Loucy (cell line): ENCODE data around the gene IQSEC1.

Experiments
- H2AFZ ChIP-seq: fragments of 200-600 bp; sonication (generic); 2 replicates; pipeline ENCODE4 v1.6.0; 2016; ENCODE audit warnings: antibody characterized with exemption, mild to moderate bottlenecking, low read length, moderate library complexity
- H3F3A ChIP-seq: fragments of 200-600 bp; 2 replicates; pipeline ENCODE4 v1.6.0; 2016; ENCODE audit warnings: antibody characterized with exemption, low read depth, mild to moderate bottlenecking
- H3K27me3 ChIP-seq: fragments of 200-600 bp; sonication (generic); 2 replicates; pipeline ENCODE4 v1.6.1; 2014; ENCODE audit warnings: low read length, mild to moderate bottlenecking; ENCODE audit not compliant: insufficient read depth, poor library complexity, severe bottlenecking
- H3K36me3 ChIP-seq: fragments of 200-600 bp; sonication (generic); 2 replicates; pipeline ENCODE4 v1.6.1; 2016; ENCODE audit warnings: low read length; ENCODE audit not compliant: insufficient read depth
- H3K4me1 ChIP-seq: fragments of 200-600 bp; sonication (generic); 2 replicates; pipeline ENCODE4 v1.5.1; 2014; ENCODE audit warnings: low read length, mild to moderate bottlenecking; ENCODE audit not compliant: insufficient read depth, poor library complexity, severe bottlenecking
- H3K4me2 ChIP-seq: fragments of 200-600 bp; sonication (generic); 2 replicates; pipeline ENCODE4 v1.6.0; 2014; ENCODE audit warnings: antibody characterized with exemption, low read length, low read depth, mild to moderate bottlenecking; ENCODE audit not compliant: poor library complexity, severe bottlenecking
- H3K4me3 ChIP-seq: fragments of 200-600 bp; sonication (generic); 2 replicates; pipeline ENCODE4 v1.5.1; 2014; ENCODE audit warnings: low read length, mild to moderate bottlenecking, mixed read lengths; ENCODE audit not compliant: poor library complexity, severe bottlenecking
- H3K79me2 ChIP-seq: fragments of 200-600 bp; sonication (generic); 2 replicates; pipeline ENCODE4 v1.6.1; 2014; ENCODE audit warnings: low read length; ENCODE audit not compliant: insufficient read depth
- H3K9ac ChIP-seq: fragments of 200-600 bp; sonication (generic); 2 replicates; pipeline ENCODE4 v1.6.0; 2014; ENCODE audit warnings: mild to moderate bottlenecking, low read depth, low read length, moderate library complexity; ENCODE audit not compliant: poor library complexity, severe bottlenecking
- H3K9me2 ChIP-seq: fragments of 200-600 bp; sonication (generic); replicated peaks from 2 replicates; pipeline ENCODE4 v1.6.1; 2016; ENCODE audit warnings: low read depth, low read length, mixed read lengths
- H3K9me3 ChIP-seq: fragments of 200-600 bp; sonication (generic); 2 replicates; pipeline ENCODE4 v1.6.1; 2014; ENCODE audit warnings: mild to moderate bottlenecking, antibody characterized with exemption, low read length, low read depth; ENCODE audit not compliant: insufficient read depth
- H4K20me1 ChIP-seq: fragments of 200-600 bp; sonication (generic); 2 replicates; pipeline ENCODE4 v1.6.0; 2014; ENCODE audit warnings: antibody characterized with exemption, low read length, mild to moderate bottlenecking; ENCODE audit not compliant: insufficient read depth, poor library complexity, severe bottlenecking
- CTCF ChIP-seq: fragments of 200-600 bp; sonication (generic); conservative IDR thresholded peaks from 2 replicates; pipeline ENCODE4 v1.5.1; 2014; ENCODE audit warnings: mild to moderate bottlenecking, antibody characterized with exemption, low read length
- EZH2phosphoT487 ChIP-seq: fragments of 200-600 bp; IDR thresholded peaks from 2 replicates; pipeline ENCODE4 v1.6.1; 2018; ENCODE audit warnings: antibody characterized with exemption, mild to moderate bottlenecking, moderate library complexity, borderline replicate concordance

The IQSEC1 gene

GRCh38 chr3:12898290-12898964 is 174.8 kb downstream of the IQSEC1 start:
- TF ChIP-seq EZH2phosphoT487 (no peak), CTCF (no peak)
- Histone ChIP-seq H3K4me3 (no peak overlapping the region), H3F3A (peaks cover 3% of the 10 kb centered on the region; the same call in 1 of the 2 replicates), H3K4me1 (peaks cover 55% of the 10 kb centered on the region), H3K79me2 (no peaks in the 10 kb centered on the region), H3K27me3 (no peaks in the 10 kb centered on the region), H2AFZ (no peak overlapping the region), H4K20me1 (no peaks in the 10 kb centered on the region), H3K9ac (no peak overlapping the region), H3K9me3 (no peaks in the 10 kb centered on the region), H3K9me2 (no peaks in the 10 kb centered on the region), H3K4me2 (peak overlapping the region; percentile 20), H3K36me3 (peaks cover 17% of the 10 kb centered on the region; the same call in 1 of the 2 replicates)

DNA sequence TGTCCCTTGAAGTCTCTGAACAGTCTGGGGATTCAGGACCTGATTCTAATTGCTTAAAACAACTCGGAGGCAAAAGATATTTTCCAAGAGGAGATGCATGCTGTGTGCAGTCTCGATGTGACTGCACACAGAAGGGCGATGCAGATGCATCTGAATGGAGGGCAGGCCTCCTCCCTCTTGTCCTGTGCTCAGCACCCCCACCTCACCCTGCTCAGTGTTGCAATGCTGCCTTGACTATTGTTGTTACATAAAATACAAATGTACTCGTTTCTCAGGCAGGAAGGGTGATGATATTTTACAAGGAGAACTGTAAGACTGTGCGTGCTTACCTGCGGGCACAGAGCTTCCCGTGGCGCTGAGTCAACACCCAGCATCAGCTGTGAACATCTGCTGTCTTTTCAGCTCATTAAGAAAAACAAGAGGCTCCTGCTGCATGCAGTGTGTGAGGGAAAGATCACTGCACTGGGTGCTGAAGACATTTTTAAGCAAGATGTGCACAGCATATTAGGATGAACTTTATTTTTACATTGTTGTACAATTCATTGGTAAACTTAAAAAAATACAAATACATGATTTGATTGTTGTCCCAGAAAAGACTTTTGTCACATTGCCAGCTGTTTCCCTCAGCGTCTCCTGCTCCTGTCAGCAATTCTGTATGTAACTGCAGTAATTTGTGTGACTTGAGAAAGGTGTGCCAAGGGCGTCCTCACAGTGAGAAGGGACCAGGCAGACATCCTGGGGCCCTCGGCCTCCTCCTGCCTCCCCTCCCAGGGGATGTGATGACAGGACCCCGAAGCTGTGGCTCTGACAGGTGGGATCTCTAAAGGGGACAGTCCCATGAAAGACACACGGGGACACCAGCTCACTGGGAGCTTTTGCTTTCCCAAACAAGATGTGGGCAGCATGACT is 175.6 kb downstream of the IQSEC1 start:
- peaks cover 17% of the 10 kb centered on the region; the same call in 1 of the 2 replicates for H3K36me3 ChIP-seq
- no peak overlapping the region for H2AFZ ChIP-seq
- peak overlapping the region; percentile 55 for H3K4me2 ChIP-seq
- H3K79me2 ChIP-seq, result no peaks in the 10 kb centered on the region
- H3K27me3 ChIP-seq, result no peaks in the 10 kb centered on the region
- no peaks in the 10 kb centered on the region for H3K9me3 ChIP-seq
- H3K9me2 ChIP-seq, result no peaks in the 10 kb centered on the region
- peaks cover 3% of the 10 kb centered on the region; the same call in 1 of the 2 replicates for H3F3A ChIP-seq
- no peaks in the 10 kb centered on the region for H4K20me1 ChIP-seq
- peaks cover 47% of the 10 kb centered on the region for H3K4me1 ChIP-seq
- TF ChIP-seq CTCF (no peak), EZH2phosphoT487 (no peak)
- H3K4me3 ChIP-seq, result peak overlapping the region; percentile 12
- peak overlapping the region; percentile 31 for H3K9ac ChIP-seq

DNA sequence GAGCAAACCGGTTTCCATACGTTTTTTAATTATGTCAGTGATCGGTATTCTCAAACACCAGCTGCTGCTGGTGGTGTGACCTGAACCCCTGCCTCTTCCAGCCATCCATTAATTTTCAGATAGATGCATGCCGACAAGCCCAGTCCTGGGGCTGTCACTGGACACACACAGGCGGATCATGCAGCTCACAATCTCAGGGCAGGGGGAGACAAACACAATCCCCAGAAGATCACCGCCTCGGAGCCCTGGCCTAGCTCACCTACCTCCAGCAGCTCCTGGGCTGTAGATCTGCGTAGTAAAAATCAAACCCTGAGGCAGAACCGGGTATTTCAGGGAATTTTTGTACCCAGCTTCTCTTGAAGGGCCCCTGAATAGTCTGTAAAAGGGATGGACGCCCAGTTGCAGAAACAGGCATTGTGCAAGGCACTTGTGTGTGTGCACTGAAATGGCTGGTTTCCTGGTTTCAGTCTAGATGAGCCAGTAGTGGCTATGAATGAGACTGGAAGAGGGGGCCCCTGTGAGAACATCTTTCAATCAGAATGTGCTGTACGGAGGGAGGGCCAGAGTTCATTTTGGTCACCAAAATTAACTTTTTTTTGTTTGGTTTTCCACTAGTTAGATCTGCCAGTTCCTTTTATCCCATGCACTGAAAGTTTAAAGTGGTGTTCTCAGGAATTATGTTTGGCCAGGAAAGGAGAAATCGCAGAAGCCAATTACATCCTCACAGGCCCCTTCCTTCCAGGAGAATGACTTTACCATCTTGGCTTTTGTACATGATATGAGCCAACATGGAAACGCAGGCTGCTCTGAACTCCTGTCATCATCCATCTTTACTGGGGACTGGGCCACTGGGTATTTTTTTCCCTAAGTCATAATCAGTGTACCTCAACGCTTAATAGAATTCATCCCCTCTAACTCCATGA is 176.9 kb downstream of the IQSEC1 start:
- H3K9me3 ChIP-seq, result no peaks in the 10 kb centered on the region
- H3K4me3 ChIP-seq, result no peak overlapping the region
- H3K4me1 ChIP-seq, result peaks cover 37% of the 10 kb centered on the region
- H2AFZ ChIP-seq, result no peak overlapping the region
- H3K4me2 ChIP-seq, result peak overlapping the region; percentile 55
- no peak for TF ChIP-seq CTCF
- no peak for TF ChIP-seq EZH2phosphoT487
- H3F3A ChIP-seq, result peaks cover 3% of the 10 kb centered on the region; the same call in 1 of the 2 replicates
- no peaks in the 10 kb centered on the region for H3K27me3 ChIP-seq
- H4K20me1 ChIP-seq, result no peaks in the 10 kb centered on the region
- no peaks in the 10 kb centered on the region for H3K9me2 ChIP-seq
- H3K9ac ChIP-seq, result peak overlapping the region; percentile 31
- H3K79me2 ChIP-seq, result no peaks in the 10 kb centered on the region
- H3K36me3 ChIP-seq, result peaks cover 15% of the 10 kb centered on the region; the same call in 1 of the 2 replicates
